GM06990 (cell line): Measurements from ENCODE around the gene ATXN7L1.

Source experiments
- DNase-seq: peaks from one replicate; pipeline ENCODE4 v3.0.0-alpha.2; 2011; ENCODE audit not compliant: insufficient read length; ENCODE audit errors: extremely low read depth
- H3K27me3 ChIP-seq: replicated peaks from 2 replicates; pipeline ENCODE4 v1.6.0; 2011; ENCODE audit warnings: low read length; ENCODE audit not compliant: control insufficient read depth, insufficient read depth
- H3K36me3 ChIP-seq: 2 replicates; pipeline ENCODE4 v1.5.1; 2011; ENCODE audit warnings: low read length; ENCODE audit not compliant: control insufficient read depth, insufficient read depth
- H3K4me3 ChIP-seq: replicated peaks from 2 replicates; pipeline ENCODE4 v1.5.1; 2011; ENCODE audit warnings: low read depth, mild to moderate bottlenecking, control low read depth, low read length
- CTCF ChIP-seq: IDR thresholded peaks from 2 replicates; pipeline ENCODE4 v1.5.1; 2011; ENCODE audit warnings: low read length, control low read depth, mild to moderate bottlenecking, inconsistent platforms; ENCODE audit not compliant: insufficient read depth, poor library complexity, severe bottlenecking

Gene ATXN7L1

GRCh38 chr7:105661625-105662024, 214.8 kb downstream of the ATXN7L1 start:
- H3K27me3 ChIP-seq, result no peaks in the 10 kb centered on the region
- DNase-seq, result no peak
- TF ChIP-seq CTCF, result no peak
- no peak overlapping the region for H3K4me3 ChIP-seq
- H3K36me3 ChIP-seq, result no peaks in the 10 kb centered on the region; the same call in none of the 2 replicates

GRCh38 chr7:105656922-105657521, 219.4 kb downstream of the ATXN7L1 start:
- DNase-seq, result no peak
- peak; percentile 92 for TF ChIP-seq CTCF
- no peak overlapping the region for H3K4me3 ChIP-seq
- no peaks in the 10 kb centered on the region; the same call in none of the 2 replicates for H3K36me3 ChIP-seq
- H3K27me3 ChIP-seq, result no peaks in the 10 kb centered on the region

- no peaks in the 10 kb centered on the region for H3K36me3 ChIP-seq
- no peak overlapping the region for H3K4me3 ChIP-seq
- no peak for DNase-seq
- H3K27me3 ChIP-seq, result no peaks in the 10 kb centered on the region
- TF ChIP-seq CTCF, result no peak
Measured at GRCh38 chr7:105655500-105656380, 220.7 kb downstream of the ATXN7L1 start.

- no peaks in the 10 kb centered on the region for H3K27me3 ChIP-seq
- no peak for DNase-seq
- no peak overlapping the region for H3K4me3 ChIP-seq
- TF ChIP-seq CTCF, result no peak
- no peaks in the 10 kb centered on the region for H3K36me3 ChIP-seq
Measured at GRCh38 chr7:105655067-105655466, 221.3 kb downstream of the ATXN7L1 start.

GRCh38 chr7:105654095-105654686, 222.2 kb downstream of the ATXN7L1 start:
- DNase-seq, result no peak
- Histone ChIP-seq H3K27me3 (no peaks in the 10 kb centered on the region), H3K4me3 (no peak overlapping the region), H3K36me3 (no peaks in the 10 kb centered on the region)
- TF ChIP-seq CTCF, result no peak
